Astrocyte (in vitro differentiated cells and primary cell): ENCODE results near the gene PNMA5.

ENCODE experiments used
- EZH2 ChIP-seq: IDR thresholded peaks from 2 replicates; pipeline ENCODE4 v1.6.1; 2012; ENCODE audit warnings: mild to moderate bottlenecking, low read length, inconsistent platforms; ENCODE audit not compliant: insufficient read depth
- TF ChIP-seq, protein P1 (sequence below): IDR thresholded peaks from 2 replicates; pipeline ENCODE4 v1.5.1; 2011; ENCODE audit warnings: low read depth, mild to moderate bottlenecking, inconsistent platforms, low read length, moderate library complexity; ENCODE audit not compliant: insufficient read depth

GRCh38 chrX:152946681-152947080 lies 47.2 kb downstream of the PNMA5 start:
- TF ChIP-seq, protein P1, sequence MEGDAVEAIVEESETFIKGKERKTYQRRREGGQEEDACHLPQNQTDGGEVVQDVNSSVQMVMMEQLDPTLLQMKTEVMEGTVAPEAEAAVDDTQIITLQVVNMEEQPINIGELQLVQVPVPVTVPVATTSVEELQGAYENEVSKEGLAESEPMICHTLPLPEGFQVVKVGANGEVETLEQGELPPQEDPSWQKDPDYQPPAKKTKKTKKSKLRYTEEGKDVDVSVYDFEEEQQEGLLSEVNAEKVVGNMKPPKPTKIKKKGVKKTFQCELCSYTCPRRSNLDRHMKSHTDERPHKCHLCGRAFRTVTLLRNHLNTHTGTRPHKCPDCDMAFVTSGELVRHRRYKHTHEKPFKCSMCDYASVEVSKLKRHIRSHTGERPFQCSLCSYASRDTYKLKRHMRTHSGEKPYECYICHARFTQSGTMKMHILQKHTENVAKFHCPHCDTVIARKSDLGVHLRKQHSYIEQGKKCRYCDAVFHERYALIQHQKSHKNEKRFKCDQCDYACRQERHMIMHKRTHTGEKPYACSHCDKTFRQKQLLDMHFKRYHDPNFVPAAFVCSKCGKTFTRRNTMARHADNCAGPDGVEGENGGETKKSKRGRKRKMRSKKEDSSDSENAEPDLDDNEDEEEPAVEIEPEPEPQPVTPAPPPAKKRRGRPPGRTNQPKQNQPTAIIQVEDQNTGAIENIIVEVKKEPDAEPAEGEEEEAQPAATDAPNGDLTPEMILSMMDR, result no peak
- no peak for TF ChIP-seq EZH2
